GM12878 (cell line): ENCODE results near the gene SLC23A2. TPM values are rescaled to one million over a fixed set of nuclear protein-coding genes. Genes with fewer than 3 reads are reported as not detected.

Experiments used
- ASH2L ChIP-seq: fragments of 300-600, 200-600 bp; sonication (generic); IDR thresholded peaks from 2 replicates; pipeline ENCODE4 v1.6.1; 2017; ENCODE audit warnings: low read depth, mild to moderate bottlenecking, borderline replicate concordance
- CTCF ChIP-seq, 3 experiments: IDR thresholded peaks in 2 of 3; conservative IDR thresholded peaks in 1 of 3; 2 replicates each; pipeline ENCODE4 v1.5.1; 2011; ENCODE audit warnings: low read depth in 3 of 3, low read length in 3 of 3, mild to moderate bottlenecking in 3 of 3, control low read depth in 2 of 3, moderate library complexity in 2 of 3, inconsistent platforms in 1 of 3, mixed read lengths in 1 of 3; ENCODE audit not compliant: control insufficient read depth in 2 of 3, insufficient read depth in 1 of 3; ENCODE audit errors: extremely low read depth in 1 of 3
- E2F4 ChIP-seq: IDR thresholded peaks from 2 replicates; pipeline ENCODE4 v1.6.1; 2012; ENCODE audit warnings: low read depth, low read length, improper control_type of control experiment
- EED ChIP-seq: sonication (generic); IDR thresholded peaks from 2 replicates; pipeline ENCODE4 v1.6.1; 2016; ENCODE audit warnings: antibody characterized with exemption, low read depth
- GATAD2B ChIP-seq: fragments of 450-650 bp; conservative IDR thresholded peaks from 2 replicates; pipeline ENCODE4 v1.6.1; 2017; ENCODE audit warnings: low read depth, mild to moderate bottlenecking, moderate library complexity
- HCFC1 ChIP-seq: fragments of 150-350 bp; IDR thresholded peaks from 2 replicates; pipeline ENCODE4 v1.6.1; 2014; ENCODE audit warnings: low read length
- JUND ChIP-seq: IDR thresholded peaks from 2 replicates; pipeline ENCODE4 v1.6.1; 2012; ENCODE audit warnings: low read depth, mild to moderate bottlenecking, low read length, improper control_type of control experiment, moderate library complexity
- NR2F1 ChIP-seq: fragments of 450-650 bp; conservative IDR thresholded peaks from 2 replicates; pipeline ENCODE4 v1.6.1; 2017; ENCODE audit warnings: mild to moderate bottlenecking
- RAD51 ChIP-seq: fragments of 450-650 bp; IDR thresholded peaks from 2 replicates; pipeline ENCODE4 v1.6.1; 2016; ENCODE audit warnings: moderate library complexity, mild to moderate bottlenecking, inconsistent platforms
- RBBP5 ChIP-seq: fragments of 200-600 bp; sonication (generic); conservative IDR thresholded peaks from 2 replicates; pipeline ENCODE4 v1.6.1; 2016
- RCOR1 ChIP-seq: conservative IDR thresholded peaks from 2 replicates; pipeline ENCODE4 v1.6.1; 2012; ENCODE audit warnings: low read depth, low read length, improper control_type of control experiment
- SIN3A ChIP-seq: IDR thresholded peaks from 2 replicates; pipeline ENCODE4 v1.6.1; 2012; ENCODE audit warnings: low read depth, low read length, improper control_type of control experiment
- polyA plus RNA-seq, 11 experiments: library from polyadenylated mRNA; depleted of rRNA in 4 of 11; unstranded in 6 of 11; stranded (reverse) in 5 of 11; fragments of >200 nt; fragmentation: Nextera tagmentation in 4 of 11; fragmentation: Illumina TruSeq in 1 of 11; extraction: Ambion mirVana in 4 of 11; extraction: Trizol in 1 of 11; gene quantifications; 1 replicate in 1 of 11; 2 replicates in 10 of 11; pipeline versions ENCODE4 v1.2.1 to v1.2.3, GENCODE V29; 2011 to 2016; ENCODE audit warnings: inconsistent platforms in 2 of 11, missing spikeins in 2 of 11, low read depth in 1 of 11
- total RNA-seq, 4 experiments: library from RNA; depleted of rRNA in 3 of 4; stranded (reverse); fragments of >200 nt in 3 of 4; fragmentation: Illumina TruSeq in 1 of 4; extraction: Trizol in 1 of 4; gene quantifications; 2 replicates each; pipeline versions ENCODE4 v1.2.1 to v1.2.3, GENCODE V29; 2013 to 2021
- TF ChIP-seq, protein P1 (sequence below): fragments of 450-650 bp; formaldehyde crosslinking; IDR thresholded peaks from 2 replicates; pipeline ENCODE4 v1.4.0; 2020; ENCODE audit warnings: mild to moderate bottlenecking, moderate library complexity
- TF ChIP-seq, protein P2 (sequence below): fragments of 450-650 bp; IDR thresholded peaks from 2 replicates; pipeline ENCODE4 v1.6.1; 2016; ENCODE audit warnings: mild to moderate bottlenecking
- TF ChIP-seq, protein P3 (sequence below): fragments of 450-650 bp; IDR thresholded peaks from 2 replicates; pipeline ENCODE4 v1.6.1; 2017; ENCODE audit warnings: low read depth, mild to moderate bottlenecking, moderate library complexity

Gene SLC23A2
- total and polyA plus RNA-seq, 10 of the 15 experiments (the other 5 are each of a cell fraction or from before 2014, with no cell fraction given) = 4.4 to 56.1 (median 35.5) TPM

GRCh38 chr20:5000263-5001173 lies 792 bp downstream of the SLC23A2 start (continued):
- no peak for TF ChIP-seq ASH2L
- 0 out of 2 replicates have a peak, but pooled peaks have one; percentile 43 for TF ChIP-seq SIN3A
- TF ChIP-seq, protein P1, sequence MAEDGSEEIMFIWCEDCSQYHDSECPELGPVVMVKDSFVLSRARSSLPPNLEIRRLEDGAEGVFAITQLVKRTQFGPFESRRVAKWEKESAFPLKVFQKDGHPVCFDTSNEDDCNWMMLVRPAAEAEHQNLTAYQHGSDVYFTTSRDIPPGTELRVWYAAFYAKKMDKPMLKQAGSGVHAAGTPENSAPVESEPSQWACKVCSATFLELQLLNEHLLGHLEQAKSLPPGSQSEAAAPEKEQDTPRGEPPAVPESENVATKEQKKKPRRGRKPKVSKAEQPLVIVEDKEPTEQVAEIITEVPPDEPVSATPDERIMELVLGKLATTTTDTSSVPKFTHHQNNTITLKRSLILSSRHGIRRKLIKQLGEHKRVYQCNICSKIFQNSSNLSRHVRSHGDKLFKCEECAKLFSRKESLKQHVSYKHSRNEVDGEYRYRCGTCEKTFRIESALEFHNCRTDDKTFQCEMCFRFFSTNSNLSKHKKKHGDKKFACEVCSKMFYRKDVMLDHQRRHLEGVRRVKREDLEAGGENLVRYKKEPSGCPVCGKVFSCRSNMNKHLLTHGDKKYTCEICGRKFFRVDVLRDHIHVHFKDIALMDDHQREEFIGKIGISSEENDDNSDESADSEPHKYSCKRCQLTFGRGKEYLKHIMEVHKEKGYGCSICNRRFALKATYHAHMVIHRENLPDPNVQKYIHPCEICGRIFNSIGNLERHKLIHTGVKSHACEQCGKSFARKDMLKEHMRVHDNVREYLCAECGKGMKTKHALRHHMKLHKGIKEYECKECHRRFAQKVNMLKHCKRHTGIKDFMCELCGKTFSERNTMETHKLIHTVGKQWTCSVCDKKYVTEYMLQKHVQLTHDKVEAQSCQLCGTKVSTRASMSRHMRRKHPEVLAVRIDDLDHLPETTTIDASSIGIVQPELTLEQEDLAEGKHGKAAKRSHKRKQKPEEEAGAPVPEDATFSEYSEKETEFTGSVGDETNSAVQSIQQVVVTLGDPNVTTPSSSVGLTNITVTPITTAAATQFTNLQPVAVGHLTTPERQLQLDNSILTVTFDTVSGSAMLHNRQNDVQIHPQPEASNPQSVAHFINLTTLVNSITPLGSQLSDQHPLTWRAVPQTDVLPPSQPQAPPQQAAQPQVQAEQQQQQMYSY (CRISPR knock-in tag) = no peak
- TF ChIP-seq, protein P2, sequence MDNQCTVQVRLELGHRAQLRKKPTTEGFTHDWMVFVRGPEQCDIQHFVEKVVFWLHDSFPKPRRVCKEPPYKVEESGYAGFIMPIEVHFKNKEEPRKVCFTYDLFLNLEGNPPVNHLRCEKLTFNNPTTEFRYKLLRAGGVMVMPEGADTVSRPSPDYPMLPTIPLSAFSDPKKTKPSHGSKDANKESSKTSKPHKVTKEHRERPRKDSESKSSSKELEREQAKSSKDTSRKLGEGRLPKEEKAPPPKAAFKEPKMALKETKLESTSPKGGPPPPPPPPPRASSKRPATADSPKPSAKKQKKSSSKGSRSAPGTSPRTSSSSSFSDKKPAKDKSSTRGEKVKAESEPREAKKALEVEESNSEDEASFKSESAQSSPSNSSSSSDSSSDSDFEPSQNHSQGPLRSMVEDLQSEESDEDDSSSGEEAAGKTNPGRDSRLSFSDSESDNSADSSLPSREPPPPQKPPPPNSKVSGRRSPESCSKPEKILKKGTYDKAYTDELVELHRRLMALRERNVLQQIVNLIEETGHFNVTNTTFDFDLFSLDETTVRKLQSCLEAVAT = peak; percentile 62; the same call in 1 of the 2 replicates
- TF ChIP-seq E2F4 = no peak
- no peak for TF ChIP-seq RCOR1
- peak; percentile 73 for TF ChIP-seq RAD51
- TF ChIP-seq, protein P3, sequence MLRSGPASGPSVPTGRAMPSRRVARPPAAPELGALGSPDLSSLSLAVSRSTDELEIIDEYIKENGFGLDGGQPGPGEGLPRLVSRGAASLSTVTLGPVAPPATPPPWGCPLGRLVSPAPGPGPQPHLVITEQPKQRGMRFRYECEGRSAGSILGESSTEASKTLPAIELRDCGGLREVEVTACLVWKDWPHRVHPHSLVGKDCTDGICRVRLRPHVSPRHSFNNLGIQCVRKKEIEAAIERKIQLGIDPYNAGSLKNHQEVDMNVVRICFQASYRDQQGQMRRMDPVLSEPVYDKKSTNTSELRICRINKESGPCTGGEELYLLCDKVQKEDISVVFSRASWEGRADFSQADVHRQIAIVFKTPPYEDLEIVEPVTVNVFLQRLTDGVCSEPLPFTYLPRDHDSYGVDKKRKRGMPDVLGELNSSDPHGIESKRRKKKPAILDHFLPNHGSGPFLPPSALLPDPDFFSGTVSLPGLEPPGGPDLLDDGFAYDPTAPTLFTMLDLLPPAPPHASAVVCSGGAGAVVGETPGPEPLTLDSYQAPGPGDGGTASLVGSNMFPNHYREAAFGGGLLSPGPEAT = peak; percentile 15; the same call in 1 of the 2 replicates
- no peak for TF ChIP-seq HCFC1
- no peak for TF ChIP-seq RBBP5
- no peak for TF ChIP-seq CTCF (IDR thresholded peaks at IDR 0.05 in 2 of 3, conservative IDR thresholded peaks at IDR 0.05 in 1 of 3; ENCODE audit: control insufficient read depth in 2 of 3, extremely low read depth in 1 of 3, insufficient read depth in 1 of 3, low read depth in 3 of 3, low read length in 3 of 3)
- TF ChIP-seq EED = no peak
- TF ChIP-seq NR2F1 = no peak
- TF ChIP-seq GATAD2B = 0 out of 2 replicates have a peak, but pooled peaks have one; percentile 40
- TF ChIP-seq JUND = no peak
